HT-29 (cell line): ENCODE results near the gene FAM193B. TPM values are rescaled to one million over a fixed set of nuclear protein-coding genes. Genes with fewer than 3 reads are reported as not detected.

Experiments
- DNase-seq: peaks from one replicate; pipeline ENCODE4 v3.0.0-alpha.2; 2015; ENCODE audit warnings: low spot score
- total RNA-seq: library from RNA; depleted of rRNA; stranded (reverse); fragments of >200 nt; shearing (Covaris generic); gene quantifications from 2 replicates; pipeline ENCODE4 v1.2.3, GENCODE V29; 2014; rRNA removed

Gene FAM193B
- total RNA-seq, 1 experiment from 2014 or later: 61.4 TPM

DNA sequence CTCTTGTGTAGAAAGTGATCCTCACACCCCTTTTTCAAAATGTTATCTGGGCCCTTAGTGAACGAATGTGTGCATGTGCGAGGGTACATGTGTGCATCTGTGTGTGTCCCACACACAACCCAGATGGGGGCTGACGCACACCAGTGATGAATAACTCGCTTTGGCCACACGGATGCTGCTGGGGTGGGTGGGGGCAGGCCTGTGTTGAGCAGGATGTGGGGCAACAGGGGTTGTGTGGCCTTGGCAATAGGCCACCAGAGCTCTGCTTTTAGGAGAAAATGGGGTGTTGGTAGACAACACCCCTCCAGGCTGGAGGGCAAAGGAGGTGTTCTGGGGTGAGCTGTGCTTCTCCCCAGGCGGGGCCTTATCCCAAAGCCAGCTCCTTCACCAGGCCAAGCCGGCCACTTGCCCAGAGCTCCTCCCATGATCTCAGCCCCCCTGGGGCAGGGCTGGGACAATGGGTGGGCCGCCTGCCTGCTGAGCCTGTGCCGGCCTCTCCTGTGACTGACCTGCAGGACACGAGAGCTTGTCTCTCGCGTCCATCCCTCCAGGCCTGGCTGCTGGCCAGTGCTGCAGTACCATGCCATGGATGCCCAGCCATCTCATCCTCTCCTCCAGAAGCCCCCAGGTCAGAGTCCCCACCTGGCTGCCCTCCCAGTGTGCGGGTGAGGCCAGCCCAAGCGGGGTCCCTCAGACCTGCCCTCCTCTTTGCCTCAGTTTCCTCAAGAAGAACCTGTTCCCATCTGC is 82.6 kb downstream of the FAM193B start:
- no peak for DNase-seq

DNA sequence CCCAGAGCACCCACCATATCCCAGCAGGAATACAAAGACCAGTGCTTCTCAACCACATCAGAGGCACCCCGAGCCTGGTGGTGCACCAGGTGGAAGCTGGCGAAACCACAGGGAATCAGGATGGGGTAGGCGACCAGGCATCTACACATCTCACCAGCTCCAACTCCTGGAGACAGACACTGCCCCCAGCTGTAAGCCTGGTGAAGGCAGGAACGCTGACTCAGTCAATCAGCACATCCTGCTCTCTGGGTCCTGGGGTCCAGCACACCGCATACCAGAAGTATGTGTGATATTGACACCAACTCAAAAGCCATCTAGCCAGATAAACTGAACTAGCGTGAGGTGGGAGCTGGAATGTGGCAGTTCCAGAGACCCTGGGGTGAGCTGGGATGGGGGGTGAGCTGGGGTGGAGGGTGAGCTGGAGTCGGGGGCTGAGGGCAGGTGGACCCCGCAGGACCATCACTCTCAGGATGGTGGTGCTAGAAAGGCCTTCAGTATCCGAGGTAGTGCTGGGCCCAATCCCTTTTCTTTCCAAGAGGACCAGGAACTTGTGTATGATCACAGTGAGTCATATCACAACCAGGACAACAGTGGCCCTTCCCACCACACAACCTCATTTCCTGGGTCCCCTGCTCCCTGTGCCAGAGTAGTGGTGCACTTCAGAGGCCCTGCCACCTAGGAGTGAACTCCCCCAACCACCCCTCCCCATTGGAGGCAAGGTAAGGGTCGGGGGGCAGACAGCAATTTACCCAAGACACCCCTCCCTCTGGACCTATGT is 83.4 kb downstream of the FAM193B start:
- no peak for DNase-seq

Other genes starting within 250 kb of the FAM193B start
- gene MXD3, start 242.7 kb downstream of the FAM193B start, total RNA-seq: 55.7 and 75.5 TPM in 2 replicates
- 234 and 262 TPM in 2 replicates for gene LMAN2, start 202.9 kb downstream of the FAM193B start, total RNA-seq
- 48.9 and 58.3 TPM in 2 replicates for gene RGS14, start 196.6 kb downstream of the FAM193B start, total RNA-seq
- not detected in 2 replicates for gene SLC34A1, start 170.1 kb downstream of the FAM193B start, total RNA-seq
- not detected in 2 replicates for gene PFN3, start 153.9 kb downstream of the FAM193B start, total RNA-seq
- 52.9 TPM in 2 replicates for gene F12, start 145.0 kb downstream of the FAM193B start, total RNA-seq
- 87.7 and 94.2 TPM in 2 replicates for gene GRK6, start 127.9 kb downstream of the FAM193B start, total RNA-seq
- gene PRR7, start 107.7 kb downstream of the FAM193B start, total RNA-seq: 69.3 and 86.7 TPM in 2 replicates
- gene DBN1, start 80.9 kb downstream of the FAM193B start, total RNA-seq: 11.3 and 12.9 TPM in 2 replicates
- 32.2 and 34.7 TPM in 2 replicates for gene PDLIM7, start 57.0 kb downstream of the FAM193B start, total RNA-seq
- gene DOK3, start 44.7 kb downstream of the FAM193B start, total RNA-seq: 1.6 and 1.9 TPM in 2 replicates
- 240 and 269 TPM in 2 replicates for gene DDX41, start 37.6 kb downstream of the FAM193B start, total RNA-seq
- 115 and 119 TPM in 2 replicates for gene TMED9, start 37.6 kb upstream of the FAM193B start, total RNA-seq
- 25.0 and 31.8 TPM in 2 replicates for gene B4GALT7, start 45.6 kb upstream of the FAM193B start, total RNA-seq
- gene FAM153A, start 228.3 kb upstream of the FAM193B start, total RNA-seq: not detected in 2 replicates